ENCODE measurements around the gene ADCY2.

Gene ADCY2

DNA sequence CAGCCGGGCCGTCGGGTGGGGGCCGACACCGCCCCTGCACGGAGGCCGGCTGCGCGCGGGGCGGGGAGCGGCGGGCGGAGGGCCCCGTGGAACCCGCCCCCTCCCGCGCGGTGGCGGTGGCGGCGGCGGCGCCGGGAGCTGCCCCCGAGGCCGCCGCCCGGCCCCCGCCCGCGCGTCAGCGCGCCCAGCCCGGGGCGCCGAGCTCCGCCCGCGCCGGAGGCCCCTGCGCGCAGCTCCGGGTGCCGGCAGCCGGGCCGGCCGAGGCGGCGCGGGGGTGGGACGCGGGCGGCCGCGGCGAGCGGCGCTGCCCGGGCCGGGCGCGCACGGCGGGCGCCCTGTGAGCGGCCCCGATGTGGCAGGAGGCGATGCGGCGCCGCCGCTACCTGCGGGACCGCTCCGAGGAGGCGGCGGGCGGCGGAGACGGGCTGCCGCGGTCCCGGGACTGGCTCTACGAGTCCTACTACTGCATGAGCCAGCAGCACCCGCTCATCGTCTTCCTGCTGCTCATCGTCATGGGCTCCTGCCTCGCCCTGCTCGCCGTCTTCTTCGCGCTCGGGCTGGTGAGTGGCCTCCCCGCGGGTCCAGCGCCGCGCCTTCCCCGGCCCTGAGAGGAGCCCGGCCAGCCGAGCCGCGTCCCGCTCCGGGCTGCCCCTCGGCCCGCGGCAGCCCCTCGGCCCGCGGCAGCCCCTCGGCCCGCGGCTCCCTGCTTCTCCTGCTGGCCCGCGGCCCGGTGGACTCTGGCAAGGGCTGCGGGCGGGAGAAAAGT, at the start of gene ADCY2:
ADCY2 (plus strand) TSS at position 192 of the 766 bp plus-strand sequence; CDS start at position 351, 159 bp downstream.
- no peak within 1 kb of the TSS for H3K4me2 ChIP-seq
- no peak for TF ChIP-seq Cebpa-rat (IDR thresholded peaks at IDR 0.05)
- peaks cover 0 to 10% (median 0%) of the 10 kb centered on the region in 10 experiments; a peak in 1 of 20 replicates for H3K4me1 ChIP-seq
- peaks cover 15 to 28% (median 20%) of the 10 kb centered on the region in 11 experiments for H3K9me3 ChIP-seq (replicated peaks in 1 of 11)
- no peak within 1 kb of the TSS for H3K27ac ChIP-seq
- H3K36me3 ChIP-seq = no peaks in the 10 kb centered on the region
- no peaks in the 10 kb centered on the region for H3K27me3 ChIP-seq
- no peaks in the 10 kb centered on the region for H4K20me1 ChIP-seq
- no peak within 1 kb of the TSS for H3K4me3 ChIP-seq
- H3K9ac ChIP-seq = no peak within 1 kb of the TSS

DNA sequence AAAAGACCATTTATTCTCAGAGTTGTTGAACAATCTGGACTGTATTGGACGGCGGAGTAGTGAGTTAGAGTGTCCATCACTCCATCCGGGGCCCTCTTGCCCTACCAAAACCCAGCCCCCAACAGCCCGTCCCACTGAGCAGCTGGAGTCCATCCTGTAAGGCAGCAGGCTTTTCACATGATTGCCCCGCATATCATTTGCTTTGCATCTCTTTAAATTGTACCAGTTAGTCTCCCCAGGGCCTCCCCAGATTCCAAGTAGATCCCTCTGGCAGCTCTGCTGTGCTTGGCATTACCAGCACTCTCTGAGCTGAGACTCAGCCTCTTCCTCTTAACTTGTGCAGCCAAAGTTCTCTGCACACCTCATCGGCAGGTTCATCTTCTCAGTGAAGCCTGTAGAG, 48.6 kb upstream of the ADCY2 start:
- no peak overlapping the region for H3K9ac ChIP-seq
- TF ChIP-seq Cebpa-rat (IDR thresholded peaks at IDR 0.05) = no peak
- no peaks in the 10 kb centered on the region for H4K20me1 ChIP-seq
- peaks cover 4 to 23% (median 12%) of the 10 kb centered on the region in 11 experiments for H3K9me3 ChIP-seq (replicated peaks in 1 of 11)
- no peak overlapping the region for H3K27ac ChIP-seq
- H3K36me3 ChIP-seq = no peaks in the 10 kb centered on the region
- no peaks in the 10 kb centered on the region for H3K27me3 ChIP-seq
- no peaks in the 10 kb centered on the region for H3K4me1 ChIP-seq
- H3K4me3 ChIP-seq = no peak overlapping the region
- H3K4me2 ChIP-seq = no peak overlapping the region

DNA sequence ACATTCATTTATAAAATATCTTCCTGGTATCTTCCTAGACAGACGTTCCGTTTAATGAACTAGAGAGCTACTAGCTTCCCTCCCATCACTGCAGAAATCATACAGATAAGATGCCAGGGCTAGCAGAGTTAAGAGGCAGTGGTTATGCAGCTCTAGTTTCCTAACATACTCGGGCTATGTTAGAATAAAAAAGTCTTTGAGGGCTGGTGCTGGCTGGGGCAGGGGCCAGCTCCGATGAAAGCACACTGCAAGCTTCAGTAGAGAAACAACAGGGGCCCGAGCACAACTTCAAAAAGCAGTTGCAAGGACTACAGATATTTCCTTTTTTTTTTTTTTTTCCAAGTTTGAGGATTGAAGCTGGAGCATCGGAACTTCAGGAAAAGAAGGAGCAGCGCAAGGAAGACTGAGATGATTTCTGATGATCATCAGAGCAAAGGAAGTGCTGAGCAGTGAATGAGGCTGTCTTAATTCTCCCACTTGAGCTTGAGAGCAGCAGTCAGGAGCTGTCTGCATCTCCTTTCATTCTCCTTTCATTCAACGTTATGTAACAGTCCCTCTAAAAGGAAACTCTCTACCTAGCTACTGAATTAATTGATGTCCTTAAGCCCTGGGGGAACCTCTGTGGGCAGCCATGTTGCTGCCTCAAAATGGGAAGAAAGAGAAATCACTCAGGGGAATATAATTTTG, 47.6 kb upstream of the ADCY2 start:
- Histone ChIP-seq H3K4me2 (no peak overlapping the region), H4K20me1 (no peaks in the 10 kb centered on the region), H3K4me3 (no peak overlapping the region)

DNA sequence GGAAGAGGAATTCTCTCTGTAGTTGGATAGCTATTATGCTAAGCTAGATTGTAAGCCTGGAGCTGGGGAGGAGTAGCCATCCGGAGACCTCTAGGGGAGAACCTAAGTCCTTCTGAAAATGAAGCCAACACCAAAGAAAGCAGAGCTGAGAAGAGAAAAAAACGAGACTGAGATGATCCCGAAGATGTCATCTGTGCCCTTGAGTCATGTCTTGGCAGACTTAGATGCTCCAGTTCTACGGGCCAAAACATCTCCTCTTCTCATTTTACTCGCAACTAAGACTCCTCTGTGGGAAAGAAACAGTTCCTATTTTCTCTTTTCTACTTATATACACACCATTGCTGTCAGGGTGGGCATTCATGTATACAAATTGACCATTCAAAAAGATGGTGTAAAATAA, 34.3 kb upstream of the ADCY2 start:
- Histone ChIP-seq H3K9me3 (replicated peaks in 1 of 11) (peaks cover 2 to 9% (median 3%) of the 10 kb centered on the region in 11 experiments; a peak in 21 of 22 replicates), H4K20me1 (no peaks in the 10 kb centered on the region), H3K9ac (no peak overlapping the region), H3K4me3 (no peak overlapping the region), H3K4me1 (no peaks in the 10 kb centered on the region), H3K27me3 (no peaks in the 10 kb centered on the region), H3K36me3 (no peaks in the 10 kb centered on the region), H3K4me2 (no peak overlapping the region), H3K27ac (no peak overlapping the region)
- TF ChIP-seq Cebpa-rat (IDR thresholded peaks at IDR 0.05) = no peak

More for the DNA sequence above, 47.6 kb upstream of the ADCY2 start:
- no peaks in the 10 kb centered on the region for H3K4me1 ChIP-seq
- no peak for TF ChIP-seq Cebpa-rat (IDR thresholded peaks at IDR 0.05)
- H3K9me3 ChIP-seq (replicated peaks in 1 of 11) = peaks cover 0 to 13% (median 2%) of the 10 kb centered on the region in 11 experiments; a peak in 8 of 22 replicates
- no peak overlapping the region for H3K27ac ChIP-seq
- no peaks in the 10 kb centered on the region for H3K36me3 ChIP-seq
- no peak overlapping the region for H3K9ac ChIP-seq
- no peaks in the 10 kb centered on the region for H3K27me3 ChIP-seq

DNA sequence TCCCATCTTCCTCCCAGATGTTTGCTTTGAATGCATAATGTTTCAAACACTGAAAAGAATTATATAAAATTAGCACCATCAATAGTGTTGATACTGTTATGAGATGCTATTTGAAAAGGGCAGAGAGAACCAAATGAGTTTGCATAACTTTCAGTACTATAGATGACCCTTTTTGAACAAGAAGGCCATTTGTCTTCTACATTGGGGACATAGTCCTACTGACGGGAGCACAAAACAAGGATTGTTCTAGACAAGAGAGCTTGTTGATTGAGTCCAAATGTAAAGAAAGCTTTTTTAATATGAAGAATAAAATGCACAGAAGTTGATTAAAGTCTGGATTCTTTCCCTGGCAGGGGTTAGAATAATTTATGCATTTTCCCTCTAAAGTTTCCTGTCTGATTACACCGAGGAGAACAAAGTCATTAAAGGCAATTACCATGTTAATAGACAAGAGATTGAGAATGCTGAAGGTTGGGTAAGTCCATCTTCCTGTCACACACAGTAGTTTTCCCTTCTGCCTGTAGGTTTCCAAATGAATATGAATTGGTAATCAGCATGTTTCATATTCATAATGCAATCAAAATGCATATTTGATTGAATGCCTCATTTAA, 32.8 kb upstream of the ADCY2 start:
- no peaks in the 10 kb centered on the region for H3K36me3 ChIP-seq
- H3K27me3 ChIP-seq = no peaks in the 10 kb centered on the region
- no peaks in the 10 kb centered on the region for H3K4me1 ChIP-seq
- TF ChIP-seq Cebpa-rat (IDR thresholded peaks at IDR 0.05) = no peak
- H3K9me3 ChIP-seq (replicated peaks in 1 of 11) = no peaks in the 10 kb centered on the region
- no peak overlapping the region for H3K4me3 ChIP-seq
- no peak overlapping the region for H3K27ac ChIP-seq
- no peak overlapping the region for H3K9ac ChIP-seq
- no peak overlapping the region for H3K4me2 ChIP-seq
- no peaks in the 10 kb centered on the region for H4K20me1 ChIP-seq

DNA sequence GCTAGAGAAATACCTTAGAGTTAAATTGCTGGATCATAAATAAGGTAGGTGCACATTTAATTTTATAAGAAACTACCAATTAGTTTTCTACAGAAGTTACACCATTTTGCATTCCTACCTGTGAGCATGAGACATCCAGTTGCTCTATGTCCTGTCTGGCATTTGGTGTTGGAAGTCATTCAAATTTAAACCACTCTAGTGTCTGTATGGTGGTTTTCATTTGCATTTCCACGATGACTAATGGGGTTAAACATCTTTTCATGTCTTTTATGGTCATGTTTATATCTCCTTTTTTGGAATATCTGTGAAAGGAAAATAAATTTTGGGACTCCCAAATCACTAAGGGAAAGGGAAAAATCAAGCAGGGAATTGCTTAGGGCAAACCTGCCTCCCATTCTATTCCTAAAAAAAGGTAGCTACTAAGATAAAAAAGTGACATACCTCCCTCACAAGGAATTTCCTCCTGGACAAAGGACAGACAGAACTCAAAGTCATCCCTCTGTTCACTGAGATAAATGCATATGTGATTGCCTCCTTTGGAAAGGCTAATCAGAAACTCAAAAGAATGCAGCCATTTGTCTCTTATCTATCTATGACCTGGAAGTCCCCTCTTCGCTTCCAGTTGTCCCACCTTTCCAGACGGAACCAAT, 31.6 kb upstream of the ADCY2 start:
- Histone ChIP-seq H3K27me3 (no peaks in the 10 kb centered on the region), H4K20me1 (no peaks in the 10 kb centered on the region), H3K9ac (no peak overlapping the region), H3K27ac (no peak overlapping the region), H3K4me3 (no peak overlapping the region), H3K36me3 (no peaks in the 10 kb centered on the region), H3K4me1 (no peaks in the 10 kb centered on the region), H3K9me3 (replicated peaks in 1 of 11) (no peaks in the 10 kb centered on the region), H3K4me2 (no peak overlapping the region)
- TF ChIP-seq Cebpa-rat (IDR thresholded peaks at IDR 0.05) = no peak

DNA sequence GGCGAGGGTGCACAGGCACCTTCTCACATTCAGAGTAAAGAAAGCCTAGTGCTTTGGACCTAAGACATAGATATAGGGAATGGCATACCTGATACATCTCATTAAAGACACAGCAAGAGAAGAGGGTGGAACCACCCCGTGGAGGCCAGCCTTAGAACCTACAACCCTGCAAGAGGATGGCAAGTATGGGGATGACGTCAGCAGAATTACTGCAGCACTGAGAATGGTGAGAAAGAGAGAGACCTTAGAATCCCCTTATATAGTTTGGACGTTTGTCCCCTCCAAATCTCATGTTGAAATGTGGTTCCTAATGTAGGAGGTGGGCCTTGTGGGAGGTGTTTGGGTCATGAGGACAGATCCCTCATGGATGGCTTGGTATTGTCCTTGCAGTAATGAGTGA, 28.2 kb upstream of the ADCY2 start:
- Histone ChIP-seq H3K4me3 (no peak overlapping the region), H3K27me3 (no peaks in the 10 kb centered on the region)

DNA sequence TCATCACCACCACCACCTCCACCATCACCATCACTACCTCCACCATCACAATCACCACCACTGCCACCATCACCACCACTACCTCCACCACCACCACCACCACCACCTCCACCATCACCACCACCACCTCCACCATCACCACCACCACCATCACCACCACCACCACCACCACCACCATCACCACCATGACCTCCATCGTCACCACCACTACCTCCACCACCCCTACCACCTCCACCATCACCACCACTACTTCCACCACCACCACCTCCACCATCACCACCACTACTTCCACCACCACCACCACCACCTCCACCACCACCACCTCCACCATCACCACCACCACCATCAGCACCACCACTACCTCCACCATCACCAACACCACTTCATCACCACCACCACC, 23.5 kb upstream of the ADCY2 start:
- Histone ChIP-seq H3K27ac (no peak overlapping the region), H3K4me2 (no peak overlapping the region), H4K20me1 (no peaks in the 10 kb centered on the region), H3K9me3 (replicated peaks in 1 of 11) (no peaks in the 10 kb centered on the region), H3K4me1 (peaks cover 0 to 27% (median 10%) of the 10 kb centered on the region in 10 experiments; a peak in 11 of 20 replicates), H3K4me3 (no peak overlapping the region), H3K9ac (no peak overlapping the region), H3K36me3 (no peaks in the 10 kb centered on the region), H3K27me3 (no peaks in the 10 kb centered on the region)
- TF ChIP-seq Cebpa-rat (IDR thresholded peaks at IDR 0.05) = no peak

More for the DNA sequence above, 28.2 kb upstream of the ADCY2 start:
- no peak for TF ChIP-seq Cebpa-rat (IDR thresholded peaks at IDR 0.05)
- no peak overlapping the region for H3K9ac ChIP-seq
- no peak overlapping the region for H3K27ac ChIP-seq
- no peaks in the 10 kb centered on the region for H3K36me3 ChIP-seq
- H3K9me3 ChIP-seq (replicated peaks in 1 of 11) = no peaks in the 10 kb centered on the region
- H3K4me1 ChIP-seq = no peaks in the 10 kb centered on the region
- no peak overlapping the region for H3K4me2 ChIP-seq
- H4K20me1 ChIP-seq = no peaks in the 10 kb centered on the region

DNA sequence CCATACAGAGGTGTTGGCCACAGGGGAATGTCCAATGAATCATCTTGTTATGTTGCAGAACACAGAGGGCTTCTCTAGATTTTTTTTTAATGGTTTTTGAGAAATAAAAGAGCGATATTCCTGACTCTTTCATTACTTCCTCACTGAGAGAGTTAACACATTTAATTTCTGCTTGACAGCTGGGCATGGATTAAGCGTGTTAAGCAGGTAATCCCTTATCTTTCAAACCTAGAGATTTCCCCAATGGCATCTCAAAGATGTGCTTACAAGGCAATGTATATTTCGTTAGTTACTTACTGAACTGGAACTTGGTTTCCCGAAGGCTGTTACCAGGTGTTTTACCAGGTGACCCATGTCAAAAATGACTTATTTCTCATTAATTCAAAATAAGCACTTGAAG, 21.8 kb upstream of the ADCY2 start:
- H3K27me3 ChIP-seq = no peaks in the 10 kb centered on the region
- no peak overlapping the region for H3K4me3 ChIP-seq
- H3K4me2 ChIP-seq = no peak overlapping the region
- H3K9ac ChIP-seq = no peak overlapping the region
- no peaks in the 10 kb centered on the region for H3K9me3 ChIP-seq (replicated peaks in 1 of 11)
- no peak overlapping the region for H3K27ac ChIP-seq
- H3K36me3 ChIP-seq = no peaks in the 10 kb centered on the region
- TF ChIP-seq Cebpa-rat (IDR thresholded peaks at IDR 0.05) = no peak
- peaks cover 0 to 45% (median 10%) of the 10 kb centered on the region in 10 experiments; a peak in 11 of 20 replicates for H3K4me1 ChIP-seq
- H4K20me1 ChIP-seq = no peaks in the 10 kb centered on the region
